GM10266 (cell line): Measurements from ENCODE around the gene TNPO3.
"Not testable (repeated sequence)": the region's sequence is repeated elsewhere in the genome, so short reads cannot be mapped to it uniquely, and the experiment has no call there.

ENCODE experiments used
- DNase-seq: peaks from one replicate; pipeline ENCODE4 v3.0.0; 2012; ENCODE audit errors: extremely low spot score
- TF ChIP-seq, protein P1 (sequence below): IDR thresholded peaks from 2 replicates; pipeline ENCODE4 v1.5.1; 2012; ENCODE audit warnings: mild to moderate bottlenecking, low read depth; ENCODE audit not compliant: control insufficient read depth, insufficient read depth; ENCODE audit errors: missing control alignments

The TNPO3 gene

DNA sequence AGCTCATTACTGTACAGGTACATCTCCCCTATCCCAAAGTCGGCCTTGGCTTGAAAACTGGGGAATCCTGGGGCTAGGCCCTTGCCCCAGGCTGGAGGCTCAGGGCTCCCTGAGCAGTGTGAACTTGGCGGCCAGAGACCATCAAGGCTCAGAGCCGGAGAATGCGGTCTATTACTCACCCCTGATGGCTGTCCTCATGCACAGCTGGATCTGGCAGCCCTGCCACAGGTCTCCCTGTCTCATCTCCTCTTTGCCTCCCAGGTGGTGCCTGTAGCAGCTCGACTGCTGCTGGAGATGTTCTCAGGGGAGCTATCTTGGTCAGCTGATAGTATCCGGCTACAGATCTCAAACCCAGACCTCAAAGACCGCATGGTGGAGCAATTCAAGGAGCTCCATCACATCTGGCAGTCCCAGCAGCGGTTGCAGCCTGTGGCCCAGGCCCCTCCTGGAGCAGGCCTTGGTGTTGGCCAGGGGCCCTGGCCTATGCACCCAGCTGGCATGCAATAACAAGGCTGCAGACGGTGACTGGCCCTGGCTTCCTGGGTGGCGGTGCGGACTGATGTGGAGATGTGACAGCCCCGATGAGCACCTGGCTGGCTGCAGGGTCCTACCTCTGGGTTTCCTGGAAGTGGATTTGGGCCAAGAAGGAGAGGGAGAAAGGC lies 106.5 kb downstream of the TNPO3 start:
- no peak for DNase-seq
- TF ChIP-seq, protein P1, sequence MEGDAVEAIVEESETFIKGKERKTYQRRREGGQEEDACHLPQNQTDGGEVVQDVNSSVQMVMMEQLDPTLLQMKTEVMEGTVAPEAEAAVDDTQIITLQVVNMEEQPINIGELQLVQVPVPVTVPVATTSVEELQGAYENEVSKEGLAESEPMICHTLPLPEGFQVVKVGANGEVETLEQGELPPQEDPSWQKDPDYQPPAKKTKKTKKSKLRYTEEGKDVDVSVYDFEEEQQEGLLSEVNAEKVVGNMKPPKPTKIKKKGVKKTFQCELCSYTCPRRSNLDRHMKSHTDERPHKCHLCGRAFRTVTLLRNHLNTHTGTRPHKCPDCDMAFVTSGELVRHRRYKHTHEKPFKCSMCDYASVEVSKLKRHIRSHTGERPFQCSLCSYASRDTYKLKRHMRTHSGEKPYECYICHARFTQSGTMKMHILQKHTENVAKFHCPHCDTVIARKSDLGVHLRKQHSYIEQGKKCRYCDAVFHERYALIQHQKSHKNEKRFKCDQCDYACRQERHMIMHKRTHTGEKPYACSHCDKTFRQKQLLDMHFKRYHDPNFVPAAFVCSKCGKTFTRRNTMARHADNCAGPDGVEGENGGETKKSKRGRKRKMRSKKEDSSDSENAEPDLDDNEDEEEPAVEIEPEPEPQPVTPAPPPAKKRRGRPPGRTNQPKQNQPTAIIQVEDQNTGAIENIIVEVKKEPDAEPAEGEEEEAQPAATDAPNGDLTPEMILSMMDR, result no peak

GRCh38 chr7:128947854-128948253 lies 107.1 kb downstream of the TNPO3 start:
- TF ChIP-seq, protein P1, result no peak
- no peak for DNase-seq

- TF ChIP-seq, protein P1, result peak; percentile 45
- no peak for DNase-seq
Measured at GRCh38 chr7:128946936-128947830, 107.7 kb downstream of the TNPO3 start.

- DNase-seq, result no peak
- TF ChIP-seq, protein P1, result no peak
Measured at GRCh38 chr7:128945668-128946366, 109.1 kb downstream of the TNPO3 start.

- TF ChIP-seq, protein P1, result no peak
- DNase-seq, result no peak
Measured at GRCh38 chr7:128944487-128945236, 110.2 kb downstream of the TNPO3 start.

GRCh38 chr7:128943251-128943650 lies 111.7 kb downstream of the TNPO3 start:
- DNase-seq, result not testable (repeated sequence)

DNA sequence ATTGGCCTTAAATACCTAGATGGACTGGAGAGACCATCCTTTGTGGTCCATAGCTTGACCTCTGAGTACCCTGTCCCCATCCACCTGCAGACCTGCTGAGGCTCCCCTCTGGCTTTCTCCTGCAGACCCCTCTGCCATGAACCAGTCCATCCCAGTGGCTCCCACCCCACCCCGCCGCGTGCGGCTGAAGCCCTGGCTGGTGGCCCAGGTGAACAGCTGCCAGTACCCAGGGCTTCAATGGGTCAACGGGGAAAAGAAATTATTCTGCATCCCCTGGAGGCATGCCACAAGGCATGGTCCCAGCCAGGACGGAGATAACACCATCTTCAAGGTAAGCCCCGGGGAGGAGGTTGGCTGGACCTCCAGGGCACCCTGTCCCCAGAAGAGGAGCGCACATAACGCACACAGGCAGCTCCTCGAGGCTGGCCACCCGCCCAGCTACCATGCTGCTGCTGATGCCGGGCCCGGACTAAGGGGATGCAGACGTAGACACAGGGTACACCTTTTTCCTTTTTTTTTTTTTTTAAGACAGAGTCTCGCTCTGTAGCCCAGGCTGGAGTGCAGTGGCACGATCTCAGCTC lies 112.9 kb downstream of the TNPO3 start:
- TF ChIP-seq, protein P1, result no peak
- no peak for DNase-seq
